Myocyte (in vitro differentiated cells): Measurements from ENCODE around the gene SBK2. TPM values are rescaled to one million over a fixed set of nuclear protein-coding genes. Genes with fewer than 3 reads are reported as not detected.
"Not testable (repeated sequence)": the region's sequence is repeated elsewhere in the genome, so short reads cannot be mapped to it uniquely, and the experiment has no call there.

Experiments used
- DNase-seq: peaks from one replicate; pipeline ENCODE4 v3.0.0-alpha.2; 2012; ENCODE audit warnings: low read depth
- total RNA-seq: library from RNA; depleted of rRNA; stranded (reverse); fragments of >200 nt; gene quantifications from 2 replicates; pipeline ENCODE4 v1.2.3, GENCODE V29; 2014

Gene SBK2
- total RNA-seq, 1 donor from 2014 or later: 39.9 TPM

DNA sequence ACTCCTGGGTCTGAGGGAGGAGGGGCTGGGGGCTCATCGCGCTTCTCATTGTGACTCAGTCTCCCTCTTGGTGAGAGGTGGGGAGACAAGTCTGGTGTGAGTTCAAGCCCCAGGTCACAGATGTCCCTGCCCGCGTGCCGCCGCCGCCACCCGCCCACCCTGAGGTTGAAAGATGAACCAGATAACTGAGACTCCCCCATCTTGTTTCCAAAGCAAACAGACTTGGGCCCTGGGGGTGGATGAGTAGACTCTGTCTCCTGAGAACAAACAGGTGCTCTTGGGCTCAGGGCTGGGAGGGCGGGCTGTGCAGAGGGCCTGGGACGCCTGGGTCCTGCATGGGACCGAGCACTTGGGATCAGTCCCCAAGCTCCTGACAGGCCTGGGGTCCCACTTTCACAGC lies 567 bp downstream of the SBK2 start:
- peak; percentile 68 for DNase-seq

DNA sequence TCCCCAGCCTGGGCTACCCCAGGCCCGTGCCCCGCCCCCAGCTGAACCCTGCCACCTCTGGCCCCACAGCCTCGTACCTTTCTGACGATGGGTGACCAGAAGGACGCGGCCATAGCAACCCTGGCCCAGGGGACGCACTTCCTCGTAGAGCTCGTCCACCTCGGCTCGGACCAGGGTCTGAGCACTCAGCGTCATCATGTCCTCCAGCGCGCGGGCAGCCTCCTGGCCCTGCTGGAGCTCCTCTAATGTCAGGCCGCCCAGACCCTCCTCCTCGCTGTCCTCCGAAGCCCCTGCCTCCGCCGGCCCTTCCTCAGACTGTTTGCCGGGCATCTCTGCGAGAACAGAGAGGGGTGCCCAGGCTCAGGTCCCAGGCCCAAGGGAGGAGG lies 975 bp downstream of the SBK2 start:
- no peak for DNase-seq

DNA sequence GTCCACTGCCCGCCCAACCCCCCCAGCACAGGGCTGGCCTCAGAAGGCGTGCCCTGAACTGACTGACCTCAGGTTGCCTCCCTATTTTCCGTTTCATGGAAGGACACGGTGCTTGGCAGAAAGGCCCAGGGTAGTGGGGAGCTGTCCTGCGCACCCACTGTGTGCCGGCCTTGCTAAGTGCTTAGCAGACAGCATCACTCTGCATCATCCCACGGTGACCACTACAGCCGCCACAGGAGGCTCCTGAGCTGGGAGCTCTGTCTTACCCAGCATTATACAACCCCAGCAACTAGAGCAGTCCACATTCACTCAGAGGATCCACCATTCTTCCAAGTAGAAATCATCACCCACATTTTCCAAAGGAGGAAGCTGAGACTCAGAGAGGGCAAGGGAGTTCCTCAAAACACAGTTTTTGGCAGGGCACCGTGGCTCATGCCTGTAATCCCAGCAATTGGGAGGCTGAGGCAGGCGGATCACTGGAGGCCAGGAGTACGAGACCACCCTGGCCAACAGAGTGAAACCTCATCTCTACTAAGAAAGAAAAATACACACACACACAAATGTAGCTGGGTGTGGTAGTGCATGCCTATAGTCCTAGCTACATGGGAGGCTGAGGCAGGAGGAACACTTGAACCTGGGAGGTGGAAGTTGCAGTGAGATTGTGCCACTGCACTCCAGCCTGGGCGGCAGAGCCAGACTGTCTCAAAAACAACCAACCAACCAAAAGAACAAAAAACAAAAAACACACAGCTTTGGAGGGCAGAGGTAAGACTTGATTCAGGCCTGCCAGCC lies 1.6 kb downstream of the SBK2 start:
- no peak for DNase-seq

DNA sequence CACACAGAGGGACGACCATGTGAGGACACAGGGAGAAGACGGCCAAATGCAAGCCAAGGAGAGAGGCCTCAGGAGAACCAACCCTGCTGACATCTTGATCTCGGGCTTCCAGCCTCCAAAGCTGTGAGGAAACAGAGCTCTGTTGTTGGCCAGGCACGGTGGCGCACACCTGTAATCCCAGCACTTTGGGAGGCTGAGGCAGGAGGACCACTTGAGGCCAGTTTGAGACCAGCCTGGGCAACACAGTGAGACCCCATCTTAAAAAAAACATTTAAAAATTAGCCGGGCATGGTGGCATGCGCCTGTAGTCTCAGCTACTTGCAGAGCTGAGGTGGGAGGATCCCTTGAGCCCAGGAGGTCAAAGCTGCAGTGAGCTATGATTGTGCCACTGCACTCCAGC lies 2.7 kb downstream of the SBK2 start:
- not testable (repeated sequence) for DNase-seq

DNA sequence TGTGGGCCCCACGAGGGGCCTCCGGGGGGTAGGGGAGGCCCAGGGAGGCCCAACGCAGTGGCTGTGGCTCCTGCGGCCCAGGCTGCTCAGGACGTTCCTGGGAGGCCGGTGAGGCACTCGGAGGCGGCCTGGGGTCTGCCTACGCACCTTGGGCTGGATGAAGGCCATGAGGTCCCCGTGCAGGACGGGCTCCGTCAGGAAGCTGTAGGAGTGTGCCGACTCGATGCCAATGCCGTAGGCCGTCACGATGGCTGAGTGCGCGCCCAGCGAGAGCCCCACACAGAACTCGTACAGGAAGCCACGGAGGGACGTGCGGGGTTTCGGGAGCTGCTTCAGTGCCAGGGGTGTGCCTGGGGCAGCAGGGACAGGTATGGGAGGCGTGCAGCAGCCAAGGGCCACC lies 5.9 kb downstream of the SBK2 start:
- DNase-seq: no peak

DNA sequence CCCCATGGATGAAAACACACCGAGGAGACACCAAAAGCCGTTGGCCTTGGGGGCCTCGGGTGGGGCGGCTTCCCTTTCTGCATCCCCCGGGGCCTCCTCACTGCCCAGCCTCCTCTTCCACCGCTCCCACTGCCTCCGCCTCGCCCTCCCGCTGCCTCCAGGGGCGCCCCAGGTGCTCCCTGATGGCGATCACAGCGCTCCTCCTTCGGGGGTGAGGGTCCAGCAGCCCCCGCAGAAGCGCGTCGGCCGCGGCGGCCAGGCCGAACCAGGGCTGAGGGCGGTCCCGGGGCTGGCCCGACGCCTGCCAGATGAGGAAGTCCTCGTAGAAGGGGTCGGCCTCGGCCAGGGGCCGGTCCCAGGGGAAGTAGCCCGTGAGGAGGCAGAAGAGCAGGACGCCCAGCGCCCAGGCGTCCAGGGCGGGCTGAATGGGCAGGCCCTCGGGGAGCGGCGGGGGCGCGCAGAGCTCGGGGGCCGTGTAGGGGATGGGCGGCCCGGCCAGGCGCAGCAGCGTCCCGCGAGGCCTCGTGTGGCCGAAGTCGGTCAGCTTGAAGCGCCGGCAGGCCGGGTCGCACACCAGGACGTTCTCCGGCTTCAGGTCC lies 7.2 kb downstream of the SBK2 start:
- no peak for DNase-seq

DNA sequence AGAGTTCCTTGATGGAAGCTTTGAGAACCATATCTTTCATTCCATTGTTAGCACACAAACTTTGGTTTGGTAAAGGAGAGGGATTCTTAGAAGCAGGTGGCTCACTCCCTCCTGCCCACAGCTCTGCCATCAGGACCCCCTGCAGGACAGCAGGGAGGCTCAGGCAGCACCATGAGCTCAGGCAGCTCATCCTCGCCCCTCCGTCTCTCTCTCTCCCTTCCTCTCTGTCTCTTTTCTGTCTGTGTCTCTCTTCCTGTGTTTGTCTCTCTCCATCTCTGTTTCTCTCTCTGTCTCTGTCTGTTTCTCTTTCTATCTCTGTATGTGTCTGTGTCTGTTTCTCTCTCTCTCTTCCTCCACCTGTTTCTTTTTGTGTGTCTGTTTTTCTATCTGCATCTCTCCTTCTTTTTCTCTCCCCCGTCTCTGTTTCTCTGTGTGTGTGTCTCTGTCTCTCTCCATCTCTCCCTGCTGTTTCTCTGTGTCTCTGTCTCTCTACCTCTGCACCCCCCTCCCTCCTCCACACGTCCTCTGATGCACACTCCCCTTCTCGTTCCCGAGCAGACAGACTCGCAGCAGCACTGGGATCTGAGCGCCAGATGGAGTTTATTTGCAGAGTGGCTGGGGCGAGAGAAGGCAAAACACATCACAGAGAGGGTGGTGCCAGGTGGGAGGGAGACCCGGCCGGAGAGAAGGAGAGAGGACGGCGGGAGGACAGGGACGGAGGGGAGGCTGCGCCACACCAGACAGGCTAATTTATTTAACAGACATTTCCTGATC lies 8.7 kb downstream of the SBK2 start:
- DNase-seq: no peak

DNA sequence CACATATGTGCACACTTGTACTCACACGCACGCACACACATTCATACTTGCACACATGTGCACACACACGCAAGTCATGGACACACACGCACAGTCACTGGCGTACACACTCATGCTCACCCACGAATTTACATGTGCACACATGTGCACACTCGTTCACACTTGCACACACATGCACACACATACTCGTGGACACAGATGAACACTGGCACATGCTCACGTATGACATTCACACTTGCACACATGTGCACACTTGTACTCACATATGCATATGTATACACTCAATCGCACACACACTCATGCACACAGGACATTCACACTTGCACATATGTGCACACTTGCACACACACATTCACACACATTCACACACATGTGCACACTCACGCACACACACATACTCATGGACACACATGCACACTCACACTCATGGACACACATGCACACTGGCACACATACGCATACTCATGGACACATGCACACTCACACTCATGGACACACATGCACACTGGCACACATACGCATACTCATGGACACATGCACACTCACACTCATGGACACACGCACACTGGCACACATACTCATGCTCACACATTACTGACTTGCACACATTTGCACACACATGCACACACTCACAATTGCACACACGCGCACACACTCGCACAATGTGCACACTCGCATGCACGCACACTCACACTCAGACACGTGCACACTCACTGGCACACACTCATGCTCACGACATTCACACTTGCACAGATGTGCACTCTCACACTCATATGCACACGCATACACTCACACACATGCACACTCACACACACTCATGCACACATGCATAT lies 9.5 kb downstream of the SBK2 start:
- DNase-seq: no peak

DNA sequence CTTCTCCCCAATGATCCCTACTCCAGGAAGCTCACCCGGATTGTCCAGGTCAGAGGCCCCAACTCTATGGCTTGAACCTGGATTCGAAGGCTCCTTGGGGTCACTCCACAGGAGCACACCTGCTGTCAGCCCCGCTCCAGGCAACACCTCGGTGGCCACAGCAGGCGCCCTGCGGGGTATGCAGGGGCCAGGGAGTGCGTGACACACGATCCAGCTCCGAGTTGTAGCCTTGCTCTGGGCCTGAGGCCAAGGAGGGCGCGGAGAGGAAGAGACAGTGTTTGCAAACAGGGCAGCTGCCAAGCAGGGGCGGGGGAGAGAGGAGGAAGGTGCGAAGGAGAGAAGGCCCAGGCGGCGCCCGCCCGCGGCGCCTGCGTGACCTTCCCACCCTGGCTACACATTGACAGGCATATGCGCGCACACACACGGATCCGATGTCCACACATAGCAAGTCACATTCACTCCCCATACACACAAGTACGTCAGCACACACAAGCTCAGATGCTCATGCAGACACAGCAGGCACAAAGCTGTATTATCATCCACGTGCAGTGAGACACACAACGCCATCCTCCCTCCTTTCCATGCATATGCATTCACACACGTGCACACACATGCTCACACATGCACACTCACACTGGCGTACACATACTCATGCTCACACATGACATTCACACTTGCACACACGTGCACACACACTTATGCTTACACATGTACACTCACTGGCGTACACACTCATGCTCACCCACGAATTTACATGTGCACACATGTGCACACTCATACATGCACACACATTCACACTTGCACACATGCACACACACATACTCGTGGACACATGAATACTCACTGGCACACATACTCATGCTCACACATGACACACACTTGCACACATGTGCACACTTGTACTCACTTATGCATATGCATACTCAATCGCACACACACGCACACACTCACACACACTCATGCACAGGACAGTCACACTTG lies 10.4 kb downstream of the SBK2 start:
- peak; percentile 94 for DNase-seq

DNA sequence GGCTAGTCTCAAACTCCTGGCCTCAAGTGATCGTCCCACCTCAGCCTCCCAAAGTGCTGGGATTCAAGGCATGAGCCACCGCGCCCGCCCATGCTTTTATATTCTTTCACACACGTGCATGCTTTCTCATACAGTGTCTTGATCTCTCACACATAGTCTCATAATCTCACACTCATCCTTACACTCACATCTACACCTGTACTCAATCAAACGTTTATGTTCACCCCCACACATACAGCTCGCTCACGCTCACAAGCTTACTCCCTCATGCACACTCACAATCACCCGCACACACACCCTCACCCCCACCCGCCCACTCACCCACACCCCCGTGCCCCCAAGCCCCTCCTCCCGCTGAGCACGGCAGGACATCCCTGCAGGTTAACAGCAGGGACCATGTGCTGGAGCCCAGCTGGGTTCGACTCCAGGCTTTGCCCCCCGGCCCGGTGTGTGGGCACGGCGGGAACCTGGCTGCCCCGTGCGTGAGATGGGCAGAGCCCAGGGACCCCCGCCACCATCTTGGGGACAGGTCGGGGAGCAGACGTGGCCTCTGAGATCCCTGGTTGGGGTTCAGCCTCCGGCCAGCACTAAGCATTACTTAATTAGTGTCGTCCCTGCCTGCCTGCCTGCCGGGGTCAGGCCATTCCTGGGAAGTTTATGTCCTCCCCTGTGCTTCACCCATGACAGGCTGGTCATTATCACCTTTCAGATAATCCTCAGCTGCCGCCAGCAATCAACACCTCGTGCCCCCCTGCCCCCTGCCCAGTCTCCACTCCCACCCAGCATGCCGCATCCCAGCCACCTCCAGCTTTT lies 11.4 kb downstream of the SBK2 start:
- peak; percentile 42 for DNase-seq

DNA sequence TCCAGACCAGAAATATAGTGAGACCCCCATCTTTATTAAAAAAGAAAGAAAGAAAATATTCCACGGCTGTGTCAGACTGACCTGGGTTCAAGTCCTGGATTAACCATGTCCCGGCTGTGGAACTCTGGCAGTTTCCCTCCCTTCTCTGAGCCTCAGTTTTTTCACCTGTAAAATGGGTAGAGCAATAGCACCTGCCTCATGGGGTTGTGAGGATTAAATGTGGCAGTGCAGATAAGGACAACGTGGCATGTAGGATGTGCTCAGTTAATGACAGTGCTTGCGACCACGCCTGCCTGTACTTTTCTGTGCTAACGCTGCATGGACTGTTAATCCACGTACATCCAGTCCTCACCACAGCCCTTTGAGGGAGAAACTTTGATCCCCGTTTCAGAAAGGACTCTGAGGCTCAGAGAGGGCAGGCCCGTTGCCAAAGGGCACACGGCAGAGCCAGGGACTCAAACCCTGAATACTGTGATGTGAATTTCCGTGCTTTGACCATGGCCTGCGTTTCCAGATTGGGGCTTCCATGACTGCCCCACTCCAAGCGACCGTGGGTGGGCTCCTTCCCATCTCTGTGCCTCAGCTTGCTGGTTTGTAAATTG lies 16.1 kb downstream of the SBK2 start:
- no peak for DNase-seq

DNA sequence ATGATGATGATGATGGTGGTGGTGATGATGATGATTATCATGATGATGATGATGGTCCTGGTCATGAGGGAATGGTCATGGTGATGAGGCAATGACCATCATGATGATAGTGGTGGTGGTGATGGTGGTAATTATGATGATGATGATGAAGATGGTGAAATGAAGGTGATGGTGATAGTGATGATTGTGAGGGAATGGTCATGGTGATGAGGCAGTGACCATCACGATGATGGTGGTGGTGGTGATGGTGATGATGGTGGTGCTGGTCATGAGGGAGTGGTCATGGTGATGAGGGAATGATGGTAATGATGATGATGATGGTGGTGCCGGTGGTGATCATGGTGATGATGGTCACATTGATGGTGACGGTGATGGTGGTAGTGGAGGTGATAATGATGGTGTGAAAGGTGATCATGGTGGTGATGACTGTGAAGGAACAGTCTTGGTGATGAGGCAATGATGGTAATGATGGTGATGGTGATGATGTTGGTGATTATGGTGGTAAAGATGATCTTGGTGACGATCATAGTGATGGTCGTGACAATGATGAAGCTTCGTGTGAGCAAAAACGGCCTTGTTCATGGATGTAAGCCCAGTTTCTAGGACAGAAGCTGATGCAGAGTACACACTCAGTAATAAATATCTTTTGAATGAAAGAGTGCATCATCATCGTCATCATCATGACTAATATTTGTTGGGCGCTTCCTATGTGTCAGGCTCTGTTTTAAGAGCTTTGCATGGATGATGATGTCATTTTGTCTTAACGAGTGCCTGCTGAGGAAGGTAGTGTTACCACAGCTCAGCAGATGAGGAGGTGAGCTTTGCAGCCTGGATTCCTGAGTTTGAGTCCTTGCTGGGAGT lies 17.3 kb downstream of the SBK2 start:
- peak; percentile 61 for DNase-seq

DNA sequence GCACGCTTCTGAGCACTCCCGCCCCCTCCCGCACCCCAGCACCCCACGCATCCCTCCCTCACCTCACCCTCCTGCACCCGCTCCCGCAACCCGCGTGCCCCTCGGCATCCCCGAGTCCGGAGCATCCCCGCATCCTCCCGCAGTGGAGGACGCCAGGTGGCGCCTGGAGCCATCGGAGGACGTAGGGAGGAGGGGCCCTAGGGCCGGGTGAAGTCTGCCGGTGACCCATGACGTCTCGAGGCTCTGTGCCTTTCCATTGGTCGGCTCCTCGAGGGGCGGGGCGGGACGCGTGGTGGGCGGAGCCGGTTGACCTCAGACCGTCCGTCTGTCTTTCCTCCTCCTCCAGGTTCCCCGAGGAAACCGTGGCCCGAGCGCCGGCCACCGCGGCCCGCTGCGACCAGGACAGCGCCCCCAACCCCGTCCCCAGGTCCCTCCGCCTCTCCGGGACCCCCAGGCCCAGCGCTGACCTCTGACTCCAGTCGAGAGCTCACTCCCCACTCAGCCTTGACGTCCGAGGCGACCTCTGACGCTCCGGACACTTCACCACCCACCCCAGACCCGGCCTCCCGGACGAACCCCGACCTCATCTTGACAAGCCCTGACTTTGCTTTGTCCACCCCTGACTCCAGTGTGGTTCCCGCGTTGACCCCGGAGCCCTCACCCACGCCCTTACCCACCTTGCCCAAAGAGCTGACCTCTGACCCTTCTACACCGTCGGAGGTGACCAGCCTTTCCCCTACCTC lies 19.9 kb downstream of the SBK2 start:
- DNase-seq: peak; percentile 91

DNA sequence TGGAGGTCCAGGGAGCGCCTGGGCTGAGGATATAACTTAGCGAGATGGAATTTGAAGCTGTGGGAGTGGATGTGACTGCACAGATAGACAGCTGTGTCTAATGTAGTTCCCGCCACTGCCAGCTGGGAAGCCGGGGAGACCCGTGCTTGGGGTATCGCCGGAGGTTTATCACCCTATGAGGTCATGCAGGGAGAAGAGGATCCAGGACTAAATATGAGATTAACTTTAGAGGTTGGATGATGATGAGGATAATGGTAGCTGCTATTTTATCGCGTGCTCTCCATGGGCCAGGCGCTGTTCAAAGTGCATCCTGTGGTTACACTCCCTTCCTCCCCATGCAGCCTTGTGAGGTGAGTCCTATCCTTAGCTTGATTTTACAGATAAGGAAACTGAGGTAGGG lies 28.8 kb downstream of the SBK2 start:
- DNase-seq: no peak

DNA sequence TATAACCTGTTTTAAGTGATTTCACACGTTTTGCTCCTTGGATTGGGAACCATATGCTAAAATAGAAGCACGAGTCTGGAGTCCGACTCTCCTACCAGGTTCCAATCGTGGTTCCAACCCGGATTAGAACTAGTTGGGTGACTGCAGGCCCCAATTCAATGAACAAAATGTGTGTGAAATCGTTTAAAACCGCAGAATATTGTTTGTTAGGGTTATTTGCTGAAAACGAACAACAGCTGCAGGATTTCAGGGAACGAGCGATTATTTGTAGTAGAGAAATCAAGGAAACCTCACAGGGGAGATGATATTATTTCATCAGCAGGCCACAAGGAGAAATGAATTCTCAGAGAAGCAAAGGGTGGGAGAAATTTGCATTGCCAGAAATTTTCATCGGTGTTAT lies 32.0 kb downstream of the SBK2 start:
- DNase-seq: no peak

DNA sequence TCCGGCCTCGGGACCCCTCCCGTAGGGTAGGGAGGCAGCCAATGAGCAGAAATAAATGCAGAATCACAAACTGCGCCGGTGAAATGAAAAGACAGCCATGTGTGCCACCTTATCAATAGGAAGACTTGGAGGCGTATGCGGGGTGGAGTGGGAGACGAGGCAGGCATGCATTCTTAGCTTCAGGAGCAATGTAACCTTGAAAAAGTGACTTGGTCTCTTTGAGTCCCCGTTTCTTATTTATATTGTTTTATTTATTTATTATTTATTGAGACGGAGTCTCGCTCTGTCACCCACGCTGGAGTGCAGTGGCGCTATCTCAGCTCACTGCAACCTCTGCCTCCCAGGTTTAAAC lies 32.7 kb downstream of the SBK2 start:
- DNase-seq: no peak

DNA sequence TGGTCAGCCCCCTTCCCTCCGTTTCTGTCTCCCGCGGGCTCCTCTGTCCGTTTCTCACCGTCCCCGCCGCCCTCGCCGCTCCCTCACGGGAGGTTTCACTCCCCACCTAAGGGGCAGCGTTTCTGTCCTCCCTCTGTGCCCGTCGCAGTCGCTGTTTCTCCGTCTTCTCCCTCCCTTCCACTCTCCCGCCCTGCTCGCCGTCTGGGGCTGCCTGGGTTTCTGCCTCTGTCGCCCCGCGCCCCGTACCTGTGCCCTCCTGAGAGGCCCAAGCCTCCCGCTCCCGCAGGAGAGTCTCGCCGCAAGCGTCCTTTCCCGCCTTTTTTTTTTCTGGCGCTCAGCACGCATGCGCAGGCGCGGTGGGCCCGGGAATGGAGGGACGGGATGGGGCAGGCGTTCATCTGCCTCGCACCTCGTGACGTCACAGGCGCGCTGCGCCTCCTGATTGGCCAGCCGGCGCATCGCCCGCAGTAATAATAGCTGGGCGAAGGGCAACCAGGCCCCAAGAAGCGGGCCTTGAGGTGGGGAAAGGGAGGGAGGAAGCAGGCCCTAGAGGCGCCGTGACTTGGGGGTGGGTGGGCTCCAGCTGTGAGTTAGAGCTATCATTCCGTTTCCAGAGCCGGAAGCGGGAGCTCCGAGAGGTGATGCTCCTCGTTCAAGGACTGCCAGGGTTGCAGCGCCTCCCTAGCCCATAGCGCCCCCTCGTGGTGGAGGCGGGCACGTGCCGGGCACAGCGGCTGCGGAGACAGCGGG lies 33.3 kb downstream of the SBK2 start:
- DNase-seq: peak; percentile 89
